ENCODE data around the gene COPZ1.

Gene COPZ1

GRCh38 chr12:54394281-54394719, 69.4 kb downstream of the COPZ1 start:
- no peak for DNase-seq (ENCODE audit: low read depth, low spot score)

GRCh38 chr12:54394986-54395385, 70.1 kb downstream of the COPZ1 start:
- no peak for DNase-seq (ENCODE audit: low read depth, low spot score)

- no peak for DNase-seq (ENCODE audit: low read depth, low spot score)
Measured at GRCh38 chr12:54395545-54395944, 70.6 kb downstream of the COPZ1 start.

GRCh38 chr12:54397157-54397556, 72.2 kb downstream of the COPZ1 start:
- no peak for DNase-seq (ENCODE audit: low read depth, low spot score)

GRCh38 chr12:54398218-54398617, 73.3 kb downstream of the COPZ1 start:
- DNase-seq (ENCODE audit: low read depth, low spot score) = no peak

- DNase-seq (ENCODE audit: low read depth, low spot score) = no peak
Measured at GRCh38 chr12:54398995-54399793, 74.3 kb downstream of the COPZ1 start.

- no peak for DNase-seq (ENCODE audit: low read depth, low spot score)
Measured at GRCh38 chr12:54401119-54401518, 76.2 kb downstream of the COPZ1 start.
